ENCODE data around the gene ZNF598.

DNA sequence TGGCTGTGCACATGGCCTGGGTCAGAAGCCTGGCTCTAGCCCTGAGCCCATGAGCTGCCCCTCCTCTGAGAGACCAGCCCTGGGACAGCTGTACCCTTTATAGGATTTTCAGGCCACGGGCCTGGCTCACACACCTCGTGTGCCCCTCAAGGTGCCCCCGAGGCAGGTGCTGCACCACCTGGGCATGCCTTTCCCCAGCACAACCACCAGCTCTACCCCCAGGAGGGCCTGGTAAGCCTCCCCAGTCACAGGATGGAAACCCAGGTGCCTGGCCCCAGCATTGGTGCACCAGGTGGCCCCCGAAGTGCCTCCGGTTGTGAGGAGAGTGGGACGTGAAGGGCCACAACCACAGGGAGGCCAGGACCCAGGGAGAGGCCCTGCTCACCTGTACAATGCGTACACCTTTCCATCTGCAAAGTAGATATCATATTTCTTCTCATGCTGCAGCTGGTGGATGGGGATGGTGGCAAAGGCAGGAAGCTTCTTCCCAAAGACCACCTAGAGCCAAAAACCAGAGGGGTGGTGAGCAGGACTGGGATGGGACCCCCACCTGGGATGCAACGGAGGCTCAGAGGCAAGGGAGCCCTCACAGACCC, 6.3 kb downstream of the ZNF598 start:
- no peak for TF ChIP-seq CTCF (IDR thresholded peaks at IDR 0.05)
- no peak for TF ChIP-seq POLR2A (IDR thresholded peaks at IDR 0.05)
